ENCODE measurements around the gene NTM.

Gene NTM

GRCh38 chr11:131851964-131852755 is 481.7 kb downstream of the NTM start:
- DNase-seq, result no peak

GRCh38 chr11:131852757-131853156 is 482.3 kb downstream of the NTM start:
- no peak for DNase-seq

- DNase-seq, result no peak
Observed at GRCh38 chr11:131854391-131854790, 484.0 kb downstream of the NTM start.

GRCh38 chr11:131855320-131855719 is 484.9 kb downstream of the NTM start:
- DNase-seq, result no peak

GRCh38 chr11:131857246-131857645 is 486.8 kb downstream of the NTM start:
- no peak for DNase-seq

- no peak for DNase-seq
Observed at GRCh38 chr11:131858505-131858904, 488.1 kb downstream of the NTM start.

- no peak for DNase-seq
Observed at GRCh38 chr11:131859538-131860210, 489.3 kb downstream of the NTM start.

- no peak for DNase-seq
Observed at GRCh38 chr11:131864228-131864627, 493.8 kb downstream of the NTM start.

GRCh38 chr11:131865860-131866259 is 495.4 kb downstream of the NTM start:
- DNase-seq, result no peak

GRCh38 chr11:131866535-131867400 is 496.4 kb downstream of the NTM start:
- no peak for DNase-seq

- DNase-seq, result peak; percentile 85
Observed at GRCh38 chr11:131867457-131868257, 497.2 kb downstream of the NTM start.

GRCh38 chr11:131868629-131869507 is 498.5 kb downstream of the NTM start:
- DNase-seq, result no peak

GRCh38 chr11:131870305-131870704 is 499.9 kb downstream of the NTM start:
- no peak for DNase-seq

GRCh38 chr11:131871006-131871405 is 500.6 kb downstream of the NTM start:
- no peak for DNase-seq

GRCh38 chr11:131874070-131874469 is 503.7 kb downstream of the NTM start:
- DNase-seq, result no peak

GRCh38 chr11:131875611-131876010 is 505.2 kb downstream of the NTM start:
- peak; percentile 44 for DNase-seq

GRCh38 chr11:131877246-131877942 is 507.0 kb downstream of the NTM start:
- no peak for DNase-seq

GRCh38 chr11:131880316-131880715 is 509.9 kb downstream of the NTM start:
- DNase-seq, result no peak

- no peak for DNase-seq
Observed at GRCh38 chr11:131880976-131881375, 510.6 kb downstream of the NTM start.

- DNase-seq, result no peak
Observed at GRCh38 chr11:131883332-131883731, 512.9 kb downstream of the NTM start.
